ENCODE results near the gene HEATR9. TPM values are rescaled to one million over a fixed set of nuclear protein-coding genes. Genes with fewer than 3 reads are reported as not detected.

HEATR9 gene
- total RNA-seq, 1 experiment from 2014 or later = not detected

DNA sequence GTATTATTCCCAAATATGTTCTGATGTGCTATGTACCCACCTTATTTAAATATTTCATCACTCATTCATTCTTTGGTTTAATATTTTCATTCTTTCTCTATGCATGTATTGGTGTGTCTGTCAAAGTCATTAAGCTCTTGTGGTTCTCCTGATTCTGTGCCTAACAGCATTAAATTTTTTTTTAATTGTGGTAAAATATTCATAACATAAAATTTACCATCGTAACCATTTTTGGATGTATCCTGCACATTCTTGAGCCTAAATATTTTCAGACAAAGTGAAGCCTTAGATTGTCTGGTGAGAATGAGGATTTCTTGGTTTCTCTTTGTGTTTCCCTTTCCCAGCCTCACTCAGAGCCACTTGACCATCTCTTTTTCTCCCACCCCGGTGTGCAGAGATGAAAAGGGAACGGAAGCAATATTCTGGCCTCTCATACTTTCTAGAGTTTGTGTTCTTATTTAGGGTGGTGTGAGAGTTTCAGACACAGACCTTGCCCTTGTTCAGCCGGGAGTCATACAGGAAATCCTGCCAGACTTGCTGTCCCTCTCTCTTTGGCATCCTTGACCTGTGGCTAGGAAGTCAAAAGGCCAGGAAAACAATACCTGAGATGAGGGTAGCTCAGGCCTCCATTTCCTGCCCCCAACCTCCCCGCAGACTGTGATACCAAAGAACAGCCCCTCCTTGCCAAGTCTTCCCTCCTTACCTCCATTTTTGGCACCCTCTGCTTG lies 6.5 kb upstream of the HEATR9 start:
- no peaks in the 10 kb centered on the region for H3K27me3 ChIP-seq (replicated peaks; ENCODE audit: control insufficient read depth, insufficient read depth, low read length)
- Mint-ChIP-seq H3K27me3 (ENCODE audit: insufficient read depth, unreplicated experiment) (no peaks in the 10 kb centered on the region), H3K4me3 (ENCODE audit: unreplicated experiment) (no peak overlapping the region), H3K4me1 (ENCODE audit: low read depth, unreplicated experiment) (no peaks in the 10 kb centered on the region), H3K27ac (ENCODE audit: unreplicated experiment) (no peak overlapping the region), H3K36me3 (ENCODE audit: insufficient read depth, unreplicated experiment) (no peaks in the 10 kb centered on the region), H3K9me3 (ENCODE audit: unreplicated experiment) (no peaks in the 10 kb centered on the region)
- ChIA-PET CTCF (no interaction called here), POLR2A (no interaction called here)
- H3K36me3 ChIP-seq (ENCODE audit: control insufficient read depth, insufficient read depth, low read length) = no peaks in the 10 kb centered on the region
- DNase-seq = no peak
- intact Hi-C loops (cut with micrococcal nuclease; ENCODE audit: unreplicated experiment) = no loop called here
- TF ChIP-seq CTCF (IDR thresholded peaks at IDR 0.05; ENCODE audit: insufficient read depth in 1 of 2, low read depth in 1 of 2, low read length in 1 of 2, severe bottlenecking in 1 of 2, unreplicated experiment in 1 of 2) = no peak
- no peak overlapping the region for H3K4me3 ChIP-seq (ENCODE audit: low read depth, low read length)
- no TSS peak for BruUV-seq (replicated peaks)
- H3K4me1 ChIP-seq = peaks cover 5% of the 10 kb centered on the region; the same call in 1 of the 2 replicates
- H3K9me3 ChIP-seq = no peaks in the 10 kb centered on the region

- H3K36me3 Mint-ChIP-seq (ENCODE audit: insufficient read depth, unreplicated experiment) = no peaks in the 10 kb centered on the region
- H3K9me3 Mint-ChIP-seq (ENCODE audit: unreplicated experiment) = no peaks in the 10 kb centered on the region
- peaks cover 6% of the 10 kb centered on the region for H3K4me1 Mint-ChIP-seq (ENCODE audit: low read depth, unreplicated experiment)
- Histone ChIP-seq H3K36me3 (ENCODE audit: control insufficient read depth, insufficient read depth, low read length) (no peaks in the 10 kb centered on the region), H3K4me1 (peaks cover 5% of the 10 kb centered on the region; the same call in 1 of the 2 replicates), H3K4me3 (ENCODE audit: low read depth, low read length) (no peak overlapping the region), H3K27me3 (replicated peaks; ENCODE audit: control insufficient read depth, insufficient read depth, low read length) (no peaks in the 10 kb centered on the region), H3K9me3 (no peaks in the 10 kb centered on the region)
- intact Hi-C loops (cut with micrococcal nuclease; ENCODE audit: unreplicated experiment) = no loop called here
- BruUV-seq (replicated peaks) = no TSS peak
- no peak overlapping the region for H3K27ac Mint-ChIP-seq (ENCODE audit: unreplicated experiment)
- ChIA-PET POLR2A (no interaction called here), CTCF (no interaction called here)
- H3K4me3 Mint-ChIP-seq (ENCODE audit: unreplicated experiment) = no peak overlapping the region
- no peak for DNase-seq
- no peak for TF ChIP-seq CTCF (IDR thresholded peaks at IDR 0.05; ENCODE audit: insufficient read depth in 1 of 2, low read depth in 1 of 2, low read length in 1 of 2, severe bottlenecking in 1 of 2, unreplicated experiment in 1 of 2)
- H3K27me3 Mint-ChIP-seq (ENCODE audit: insufficient read depth, unreplicated experiment) = no peaks in the 10 kb centered on the region
These were observed 3.7 kb upstream of the HEATR9 start for GRCh38 chr17:35872196-35872980.

GRCh38 chr17:35870906-35871819 lies 2.5 kb upstream of the HEATR9 start:
- no TSS peak for BruUV-seq (replicated peaks)
- TF ChIP-seq CTCF (IDR thresholded peaks at IDR 0.05; ENCODE audit: insufficient read depth in 1 of 2, low read depth in 1 of 2, low read length in 1 of 2, severe bottlenecking in 1 of 2, unreplicated experiment in 1 of 2) = no peak
- ChIA-PET POLR2A (interaction anchor here (0.5 kb wide), 1 partner anchor 90 kb away, joined by 10 read pairs; no protein-coding TSS in a partner anchor), CTCF (interaction anchor here (0.6 to 0.8 kb wide), 2 partner anchors 17 to 71 kb away, joined by 3 to 7 read pairs; no protein-coding TSS in a partner anchor)
- H3K9me3 ChIP-seq = no peaks in the 10 kb centered on the region
- peaks cover 10% of the 10 kb centered on the region for H3K4me1 ChIP-seq
- H3K36me3 ChIP-seq (ENCODE audit: control insufficient read depth, insufficient read depth, low read length) = no peaks in the 10 kb centered on the region
- no peaks in the 10 kb centered on the region for H3K27me3 Mint-ChIP-seq (ENCODE audit: insufficient read depth, unreplicated experiment)
- peaks cover 6% of the 10 kb centered on the region for H3K4me1 Mint-ChIP-seq (ENCODE audit: low read depth, unreplicated experiment)
- H3K9me3 Mint-ChIP-seq (ENCODE audit: unreplicated experiment) = no peaks in the 10 kb centered on the region
- H3K27ac Mint-ChIP-seq (ENCODE audit: unreplicated experiment) = no peak overlapping the region
- no peak for DNase-seq
- H3K36me3 Mint-ChIP-seq (ENCODE audit: insufficient read depth, unreplicated experiment) = no peaks in the 10 kb centered on the region
- H3K27me3 ChIP-seq (replicated peaks; ENCODE audit: control insufficient read depth, insufficient read depth, low read length) = no peaks in the 10 kb centered on the region
- H3K4me3 Mint-ChIP-seq (ENCODE audit: unreplicated experiment) = no peak overlapping the region
- intact Hi-C loops (cut with micrococcal nuclease; ENCODE audit: unreplicated experiment) = no loop called here
- no peak overlapping the region for H3K4me3 ChIP-seq (ENCODE audit: low read depth, low read length)

Data from Caco-2 (cell line).